Peyer's patch (tissue), 4 donors: ENCODE data around the gene TLX2. TPM values are rescaled to one million over a fixed set of nuclear protein-coding genes. Genes with fewer than 3 reads are reported as not detected.

ENCODE experiments used
- DNase-seq, 3 donors: peaks; one replicate each; pipeline ENCODE4 v3.0.0-alpha.2; 2017 to 2019
- H3K27ac ChIP-seq, 4 donors: fragments of 200-600 bp; sonication (generic); one replicate each; pipeline ENCODE4 v1.5.1; 2016 to 2019
- H3K27me3 ChIP-seq, 2 donors: fragments of 200-600 bp; sonication (generic); one replicate each; pipeline ENCODE4 v1.5.1; 2019
- H3K36me3 ChIP-seq, 3 donors: fragments of 200-600 bp; sonication (generic); one replicate each; pipeline ENCODE4 v1.5.1; 2016 to 2019
- H3K4me1 ChIP-seq, 4 donors: fragments of 200-600 bp; sonication (generic); one replicate each; pipeline ENCODE4 v1.5.1; 2016 to 2019
- H3K4me3 ChIP-seq, 4 donors: fragments of 200-600 bp; sonication (generic); 1 replicate in 3 of 4; 2 replicates in 1 of 4; pipeline ENCODE4 v1.5.1; 2016 to 2019; ENCODE audit warnings: mild to moderate bottlenecking in 1 of 4
- H3K9me3 ChIP-seq, 4 donors: fragments of 200-600 bp; sonication (generic); one replicate each; pipeline ENCODE4 v1.5.1; 2016 to 2019; ENCODE audit warnings: mild to moderate bottlenecking in 1 of 4
- CTCF ChIP-seq, 6 experiments: fragments of 450-650 bp in 4 of 6; fragments of 200-600 bp in 2 of 6; sonication (generic) in 1 of 6; IDR thresholded peaks; one replicate each; pipeline ENCODE4 v1.5.1; 2017 to 2019; ENCODE audit warnings: antibody characterized with exemption in 6 of 6, mild to moderate bottlenecking in 3 of 6, moderate library complexity in 1 of 6
- POLR2A ChIP-seq, 2 donors: fragments of 450-650 bp; IDR thresholded peaks; one replicate each; pipeline ENCODE4 v1.5.1; 2017; ENCODE audit warnings: antibody characterized with exemption in 2 of 2, mild to moderate bottlenecking in 2 of 2, moderate library complexity in 2 of 2
- total RNA-seq, 4 donors: library from RNA; depleted of rRNA; stranded (reverse); fragments of >200 nt; gene quantifications; one replicate each; pipeline ENCODE4 v1.1.0, GENCODE V29; 2016

Gene TLX2
- total RNA-seq, 4 donors from 2014 or later, result 0.53 to 1.7 (median 1.7) TPM; not detected in 1

GRCh38 chr2:74515981-74516633 lies 1.9 kb downstream of the TLX2 start:
- TF ChIP-seq POLR2A (IDR thresholded peaks at IDR 0.05) (no peak), CTCF (IDR thresholded peaks at IDR 0.05) (no peak)
- Histone ChIP-seq H3K27me3 (peaks cover 0 to 56% of the 10 kb centered on the region in 2 donors), H3K36me3 (peaks cover 0 to 4% (median 0%) of the 10 kb centered on the region in 3 donors), H3K27ac (no peak overlapping the region), H3K4me3 (peak overlapping the region; percentile 36 to 50 (median 44)), H3K4me1 (peaks cover 4 to 29% (median 22%) of the 10 kb centered on the region in 4 donors), H3K9me3 (peaks cover 0 to 3% (median 0%) of the 10 kb centered on the region in 4 donors)
- DNase-seq, result peak; percentile 65 to 83 (median 81)

- no peak for DNase-seq
- Histone ChIP-seq H3K4me3 (peak overlapping the region in 3 of 4 donors; percentile 36 to 50 (median 44)), H3K27me3 (peaks cover 0 to 53% of the 10 kb centered on the region in 2 donors), H3K4me1 (peaks cover 4 to 29% (median 22%) of the 10 kb centered on the region in 4 donors), H3K27ac (no peak overlapping the region), H3K36me3 (peaks cover 0 to 4% (median 0%) of the 10 kb centered on the region in 3 donors), H3K9me3 (peaks cover 0 to 3% (median 0%) of the 10 kb centered on the region in 4 donors)
- TF ChIP-seq CTCF (IDR thresholded peaks at IDR 0.05) (no peak), POLR2A (IDR thresholded peaks at IDR 0.05) (no peak)
Observed at GRCh38 chr2:74516650-74517049, 2.4 kb downstream of the TLX2 start.

GRCh38 chr2:74522516-74522915 lies 8.3 kb downstream of the TLX2 start:
- TF ChIP-seq CTCF (IDR thresholded peaks at IDR 0.05) (no peak), POLR2A (IDR thresholded peaks at IDR 0.05) (no peak)
- H3K27ac ChIP-seq, result no peak overlapping the region
- H3K27me3 ChIP-seq, result no peaks in the 10 kb centered on the region
- no peaks in the 10 kb centered on the region for H3K9me3 ChIP-seq
- H3K36me3 ChIP-seq, result peaks cover 0 to 17% (median 0%) of the 10 kb centered on the region in 3 donors
- DNase-seq, result no peak
- no peak overlapping the region for H3K4me3 ChIP-seq
- H3K4me1 ChIP-seq, result no peaks in the 10 kb centered on the region

GRCh38 chr2:74524005-74524404 lies 9.8 kb downstream of the TLX2 start:
- Histone ChIP-seq H3K36me3 (peaks cover 0 to 23% (median 0%) of the 10 kb centered on the region in 3 donors), H3K27ac (no peak overlapping the region), H3K4me3 (no peak overlapping the region), H3K27me3 (no peaks in the 10 kb centered on the region), H3K4me1 (peaks cover 0 to 11% (median 8%) of the 10 kb centered on the region in 4 donors), H3K9me3 (no peaks in the 10 kb centered on the region)
- TF ChIP-seq CTCF (IDR thresholded peaks at IDR 0.05) (no peak), POLR2A (IDR thresholded peaks at IDR 0.05) (no peak)
- DNase-seq, result no peak

GRCh38 chr2:74524955-74525716 lies 10.9 kb downstream of the TLX2 start:
- no peaks in the 10 kb centered on the region for H3K9me3 ChIP-seq
- H3K27me3 ChIP-seq, result no peaks in the 10 kb centered on the region
- TF ChIP-seq POLR2A (IDR thresholded peaks at IDR 0.05), result no peak
- TF ChIP-seq CTCF (IDR thresholded peaks at IDR 0.05), result no peak
- peaks cover 0 to 23% (median 0%) of the 10 kb centered on the region in 3 donors for H3K36me3 ChIP-seq
- peak overlapping the region in 3 of 4 donors; percentile 55 to 69 (median 64) for H3K27ac ChIP-seq
- peak overlapping the region in 3 of 4 donors; percentile 17 to 55 (median 43) for H3K4me3 ChIP-seq
- peaks cover 0 to 11% (median 8%) of the 10 kb centered on the region in 4 donors for H3K4me1 ChIP-seq
- no peak for DNase-seq
